ENCODE results near the gene VAC14. TPM values are rescaled to one million over a fixed set of nuclear protein-coding genes. Genes with fewer than 3 reads are reported as not detected.

Gene VAC14
- polyA plus RNA-seq, 1 experiment = 50.7 TPM

DNA sequence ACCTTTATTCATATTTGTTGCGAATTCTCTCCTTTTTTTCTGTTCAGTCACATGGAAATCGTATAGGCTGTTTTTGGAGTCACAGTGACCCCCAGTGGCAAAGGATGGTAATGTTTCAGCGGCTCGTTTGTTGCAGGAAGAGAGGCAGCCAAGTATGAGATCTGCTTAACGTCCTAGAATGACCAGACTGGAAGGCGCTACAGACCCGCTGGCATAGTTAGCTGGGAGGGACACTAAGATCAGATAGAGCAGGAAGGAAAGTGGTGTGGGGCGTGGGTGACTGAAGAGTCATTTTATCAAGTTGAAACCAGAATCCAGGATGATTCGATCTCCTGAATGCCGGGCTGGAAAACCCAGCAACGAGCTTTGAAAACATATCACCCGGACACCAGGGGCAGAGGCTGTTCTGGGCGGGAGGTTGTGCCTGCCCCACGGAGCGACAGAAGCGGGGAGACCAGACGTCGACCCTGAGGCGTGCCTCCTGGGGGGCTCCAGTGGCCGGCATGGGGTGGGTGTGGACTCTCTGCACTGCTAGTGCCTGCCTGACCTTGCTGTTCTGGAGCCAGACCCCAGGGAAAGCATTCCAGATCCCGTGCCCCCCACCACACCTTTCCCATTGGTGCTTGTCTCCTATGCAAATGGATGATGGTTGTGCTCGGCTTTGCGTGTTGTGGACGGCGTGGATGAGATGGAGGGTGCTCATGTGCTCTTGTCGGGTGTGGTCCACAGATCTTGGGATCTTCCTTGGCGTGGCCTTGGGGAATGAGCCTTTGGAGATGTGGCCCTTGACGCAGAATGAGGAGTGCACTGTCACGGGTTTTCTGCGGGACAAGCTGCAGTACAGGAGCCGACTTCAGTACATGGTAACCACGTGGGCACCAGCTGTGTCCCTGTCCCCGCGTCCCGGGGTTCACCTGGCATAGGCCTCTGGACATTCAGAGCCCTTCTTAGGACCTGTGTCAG, 146.9 kb downstream of the VAC14 start:
- CTCF ChIA-PET = interaction anchor here (0.6 to 5.8 kb wide), 41 partner anchors 12 to 329 kb away, joined by 3 to 63 read pairs (median 5); no protein-coding TSS in a partner anchor
- POLR2A ChIA-PET = no interaction called here

DNA sequence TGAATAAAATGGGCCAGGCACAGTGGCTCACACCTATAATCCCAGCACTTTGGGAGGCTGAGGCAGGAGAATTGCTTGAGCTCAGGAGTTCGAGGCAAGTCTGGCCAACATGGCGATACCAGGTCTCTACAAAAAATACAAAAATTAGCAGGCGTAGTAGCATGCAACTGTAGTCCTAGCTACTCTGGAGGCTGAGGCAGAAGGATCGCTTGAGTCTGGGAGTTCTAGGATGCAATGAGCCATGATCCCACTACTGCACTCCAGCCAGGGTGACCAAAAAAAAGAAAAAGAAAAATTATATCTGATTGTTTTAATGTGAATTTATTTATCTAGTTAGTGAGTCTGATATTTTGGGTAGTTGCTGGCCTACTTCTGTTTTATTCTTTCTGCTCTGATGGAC, 147.6 kb downstream of the VAC14 start:
- Histone ChIP-seq H3K4me3 (ENCODE audit: low read depth, low read length) (no peak overlapping the region), H3K36me3 (ENCODE audit: control insufficient read depth, insufficient read depth, low read length) (no peaks in the 10 kb centered on the region), H3K27me3 (ENCODE audit: control insufficient read depth, insufficient read depth, low read length) (no peaks in the 10 kb centered on the region)
- TF ChIP-seq, protein P1, sequence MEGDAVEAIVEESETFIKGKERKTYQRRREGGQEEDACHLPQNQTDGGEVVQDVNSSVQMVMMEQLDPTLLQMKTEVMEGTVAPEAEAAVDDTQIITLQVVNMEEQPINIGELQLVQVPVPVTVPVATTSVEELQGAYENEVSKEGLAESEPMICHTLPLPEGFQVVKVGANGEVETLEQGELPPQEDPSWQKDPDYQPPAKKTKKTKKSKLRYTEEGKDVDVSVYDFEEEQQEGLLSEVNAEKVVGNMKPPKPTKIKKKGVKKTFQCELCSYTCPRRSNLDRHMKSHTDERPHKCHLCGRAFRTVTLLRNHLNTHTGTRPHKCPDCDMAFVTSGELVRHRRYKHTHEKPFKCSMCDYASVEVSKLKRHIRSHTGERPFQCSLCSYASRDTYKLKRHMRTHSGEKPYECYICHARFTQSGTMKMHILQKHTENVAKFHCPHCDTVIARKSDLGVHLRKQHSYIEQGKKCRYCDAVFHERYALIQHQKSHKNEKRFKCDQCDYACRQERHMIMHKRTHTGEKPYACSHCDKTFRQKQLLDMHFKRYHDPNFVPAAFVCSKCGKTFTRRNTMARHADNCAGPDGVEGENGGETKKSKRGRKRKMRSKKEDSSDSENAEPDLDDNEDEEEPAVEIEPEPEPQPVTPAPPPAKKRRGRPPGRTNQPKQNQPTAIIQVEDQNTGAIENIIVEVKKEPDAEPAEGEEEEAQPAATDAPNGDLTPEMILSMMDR (IDR thresholded peaks at IDR 0.05; ENCODE audit: insufficient read depth, low read depth, low read length) = no peak
- ChIA-PET POLR2A (no interaction called here), CTCF (interaction anchor here (0.6 to 5.8 kb wide), 28 partner anchors 12 to 329 kb away, joined by 3 to 63 read pairs (median 7); no protein-coding TSS in a partner anchor)
- DNase-seq (ENCODE audit: low read depth) = no peak

More for the DNA sequence above, 146.9 kb downstream of the VAC14 start:
- no peaks in the 10 kb centered on the region for H3K36me3 ChIP-seq (ENCODE audit: control insufficient read depth, insufficient read depth, low read length)
- peak overlapping the region; percentile 17; the same call in 1 of the 2 replicates for H3K4me3 ChIP-seq (ENCODE audit: low read depth, low read length)
- H3K27me3 ChIP-seq (ENCODE audit: control insufficient read depth, insufficient read depth, low read length) = no peaks in the 10 kb centered on the region
- TF ChIP-seq, protein P1 (IDR thresholded peaks at IDR 0.05; ENCODE audit: insufficient read depth, low read depth, low read length) = peak; percentile 75
- peak; percentile 48 for DNase-seq (ENCODE audit: low read depth)

DNA sequence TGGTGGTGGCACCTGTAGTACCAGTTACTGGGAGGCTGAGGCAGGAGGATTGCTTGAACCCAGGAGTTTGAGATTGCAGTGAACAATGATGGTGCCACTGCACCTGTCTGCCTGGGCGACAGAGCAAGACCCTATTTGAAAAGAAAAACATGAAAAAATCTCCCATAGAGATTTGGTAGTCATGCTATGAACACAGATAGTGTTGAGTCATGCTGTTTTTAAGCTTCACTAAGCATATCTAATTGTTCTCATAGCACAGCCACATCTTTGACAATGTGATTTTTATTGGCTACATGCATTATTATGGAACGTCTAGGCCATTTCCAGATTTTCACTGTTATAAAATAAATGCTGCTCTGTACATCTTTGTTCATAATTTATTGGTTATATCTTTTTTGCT, 148.6 kb downstream of the VAC14 start:
- Histone ChIP-seq H3K4me3 (ENCODE audit: low read depth, low read length) (no peak overlapping the region), H3K27me3 (ENCODE audit: control insufficient read depth, insufficient read depth, low read length) (no peaks in the 10 kb centered on the region), H3K36me3 (ENCODE audit: control insufficient read depth, insufficient read depth, low read length) (no peaks in the 10 kb centered on the region)
- TF ChIP-seq, protein P1 (IDR thresholded peaks at IDR 0.05; ENCODE audit: insufficient read depth, low read depth, low read length) = no peak
- POLR2A ChIA-PET = no interaction called here
- CTCF ChIA-PET = interaction anchor here (0.6 to 5.8 kb wide), 9 partner anchors 12 to 287 kb away, joined by 3 to 63 read pairs (median 7); no protein-coding TSS in a partner anchor
- no peak for DNase-seq (ENCODE audit: low read depth)

DNA sequence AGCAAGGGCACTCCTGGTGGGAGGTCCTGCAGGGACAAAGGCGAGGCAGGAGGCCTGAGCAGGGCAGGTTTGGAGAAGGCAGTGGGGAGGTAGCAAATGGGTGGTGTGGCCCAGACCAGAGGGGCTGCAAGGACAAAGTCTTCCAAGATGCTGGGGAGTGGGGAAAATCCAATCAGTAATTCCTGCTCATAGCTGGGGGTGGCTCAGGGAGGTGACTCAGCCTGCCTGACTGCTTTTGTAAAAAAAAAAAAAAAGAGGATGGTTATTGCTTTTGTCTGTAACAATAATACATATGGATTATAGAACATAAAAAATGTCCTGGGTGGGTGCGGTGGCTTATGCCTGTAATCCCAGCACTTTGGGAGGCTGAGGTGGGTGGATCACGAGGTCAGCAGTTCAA, 149.4 kb downstream of the VAC14 start:
- no peak for DNase-seq (ENCODE audit: low read depth)
- ChIA-PET POLR2A (no interaction called here), CTCF (interaction anchor here (2.8 to 5.8 kb wide), 2 partner anchors 118 to 133 kb away, joined by 6 to 63 read pairs; no protein-coding TSS in a partner anchor)
- no peak overlapping the region for H3K4me3 ChIP-seq (ENCODE audit: low read depth, low read length)
- TF ChIP-seq, protein P1 (IDR thresholded peaks at IDR 0.05; ENCODE audit: insufficient read depth, low read depth, low read length) = no peak
- no peaks in the 10 kb centered on the region for H3K36me3 ChIP-seq (ENCODE audit: control insufficient read depth, insufficient read depth, low read length)
- no peaks in the 10 kb centered on the region for H3K27me3 ChIP-seq (ENCODE audit: control insufficient read depth, insufficient read depth, low read length)

DNA sequence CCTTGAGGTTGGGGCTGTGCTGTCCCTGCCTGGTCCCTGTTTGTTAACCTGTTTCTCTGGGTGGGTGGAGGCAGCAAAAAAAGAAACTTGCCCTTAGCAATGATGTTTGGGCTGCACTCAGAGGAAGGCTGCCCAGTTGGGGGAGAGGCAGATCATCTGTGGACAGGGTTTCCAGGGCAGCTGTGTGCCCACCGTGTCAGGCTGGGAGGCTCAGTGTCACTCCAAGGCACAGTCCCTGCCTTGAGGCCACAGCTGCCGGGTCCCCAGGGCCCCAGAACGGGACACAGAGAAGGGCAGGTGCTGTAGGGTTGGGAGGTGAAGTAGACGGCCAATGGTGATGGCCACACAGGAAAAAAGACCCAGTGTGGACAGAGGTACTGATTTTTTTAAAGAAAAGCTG, 150.7 kb downstream of the VAC14 start:
- H3K27me3 ChIP-seq (ENCODE audit: control insufficient read depth, insufficient read depth, low read length) = peaks cover 1% of the 10 kb centered on the region; the same call in 1 of the 2 replicates
- DNase-seq (ENCODE audit: low read depth) = no peak
- no peak overlapping the region for H3K4me3 ChIP-seq (ENCODE audit: low read depth, low read length)
- ChIA-PET POLR2A (no interaction called here), CTCF (interaction anchor here (0.9 kb wide), 1 partner anchor 122 kb away, joined by 4 read pairs; no protein-coding TSS in a partner anchor)
- TF ChIP-seq, protein P1 (IDR thresholded peaks at IDR 0.05; ENCODE audit: insufficient read depth, low read depth, low read length) = no peak
- H3K36me3 ChIP-seq (ENCODE audit: control insufficient read depth, insufficient read depth, low read length) = no peaks in the 10 kb centered on the region
